ACHN (cell line): ENCODE data around the gene RCBTB1.
"Not testable (repeated sequence)": the region's sequence is repeated elsewhere in the genome, so short reads cannot be mapped to it uniquely, and the experiment has no call there.

ENCODE experiments used
- DNase-seq: peaks from one replicate; pipeline ENCODE4 v3.0.0-alpha.2; 2015
- in situ Hi-C: cut with HindIII; loops from 2 replicates; pipeline ENCODE4 v1.10.0; 2017; ENCODE audit warnings: low sequenced_read_pairs, low pct_ligation_motif_present, low pct_unique_long_range_greater_than_20kb

The RCBTB1 gene

DNA sequence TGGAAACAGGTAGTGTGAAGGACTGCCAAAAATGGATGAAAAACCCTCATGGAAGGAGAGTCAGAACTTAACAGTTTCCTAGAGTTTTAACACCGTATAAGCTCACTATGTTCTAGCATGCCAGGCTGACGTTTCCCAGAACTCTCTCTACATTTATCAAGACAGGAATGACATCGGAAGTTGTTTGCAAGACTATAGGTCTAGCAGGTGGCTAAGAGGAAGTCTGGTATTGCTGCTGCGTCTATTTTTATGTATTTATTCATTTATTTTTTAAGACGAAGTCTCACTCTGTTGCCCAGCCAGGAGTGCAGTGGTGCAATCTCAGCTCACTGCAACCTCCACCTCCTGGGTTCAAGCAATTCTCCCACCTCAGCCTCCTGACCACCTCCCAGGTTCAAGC, 22.4 kb upstream of the RCBTB1 start:
- DNase-seq: no peak
- in situ Hi-C loops: no loop called here

- in situ Hi-C loops: no loop called here
Measured at GRCh38 chr13:49606747-49607648, 21.6 kb upstream of the RCBTB1 start.

DNA sequence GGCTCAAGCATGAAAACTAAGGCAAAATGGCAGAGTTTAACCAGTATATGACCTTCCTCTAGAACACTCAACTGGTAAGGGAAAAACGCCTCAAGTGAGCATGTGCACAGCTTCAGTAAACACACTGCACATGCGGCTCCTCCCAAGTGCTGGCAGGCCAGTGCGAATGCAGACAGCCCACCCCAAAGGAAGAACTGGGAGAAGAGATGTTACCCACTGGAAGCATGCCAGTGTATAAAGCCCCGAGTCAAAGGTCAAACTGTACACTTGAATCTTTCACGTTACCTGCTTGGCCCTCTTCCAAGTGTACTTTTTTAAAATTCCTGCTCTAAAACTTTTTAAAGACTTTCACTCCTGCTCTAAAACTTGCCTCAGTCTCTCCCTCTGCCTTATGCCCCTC, 19.2 kb upstream of the RCBTB1 start:
- in situ Hi-C loops: no loop called here

More at GRCh38 chr13:49606747-49607648, 21.6 kb upstream of the RCBTB1 start:
- peak; percentile 86 for DNase-seq

GRCh38 chr13:49602615-49603014, 17.3 kb upstream of the RCBTB1 start:
- DNase-seq, in situ Hi-C loops: not testable (repeated sequence)

More for the DNA sequence above, 19.2 kb upstream of the RCBTB1 start:
- no peak for DNase-seq

DNA sequence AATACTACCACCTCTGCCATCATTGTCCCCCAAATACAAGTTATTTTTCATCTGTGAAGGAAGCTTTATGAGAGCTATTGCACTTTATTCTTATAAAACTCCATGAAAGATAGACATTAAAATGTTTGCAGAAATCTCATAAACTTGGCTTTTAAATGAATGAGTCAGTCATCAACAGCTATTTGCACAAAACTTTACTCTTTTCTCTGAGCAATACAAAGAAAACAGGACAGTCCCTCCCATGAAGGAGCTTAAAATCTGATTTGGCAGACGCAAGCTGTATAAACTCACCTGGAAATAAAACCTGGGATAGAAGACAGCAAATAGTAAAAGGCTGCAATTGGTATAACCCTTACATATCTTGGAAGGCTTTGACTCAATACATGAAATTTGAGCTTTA, 16.6 kb upstream of the RCBTB1 start:
- DNase-seq: no peak
- in situ Hi-C loops: no loop called here

DNA sequence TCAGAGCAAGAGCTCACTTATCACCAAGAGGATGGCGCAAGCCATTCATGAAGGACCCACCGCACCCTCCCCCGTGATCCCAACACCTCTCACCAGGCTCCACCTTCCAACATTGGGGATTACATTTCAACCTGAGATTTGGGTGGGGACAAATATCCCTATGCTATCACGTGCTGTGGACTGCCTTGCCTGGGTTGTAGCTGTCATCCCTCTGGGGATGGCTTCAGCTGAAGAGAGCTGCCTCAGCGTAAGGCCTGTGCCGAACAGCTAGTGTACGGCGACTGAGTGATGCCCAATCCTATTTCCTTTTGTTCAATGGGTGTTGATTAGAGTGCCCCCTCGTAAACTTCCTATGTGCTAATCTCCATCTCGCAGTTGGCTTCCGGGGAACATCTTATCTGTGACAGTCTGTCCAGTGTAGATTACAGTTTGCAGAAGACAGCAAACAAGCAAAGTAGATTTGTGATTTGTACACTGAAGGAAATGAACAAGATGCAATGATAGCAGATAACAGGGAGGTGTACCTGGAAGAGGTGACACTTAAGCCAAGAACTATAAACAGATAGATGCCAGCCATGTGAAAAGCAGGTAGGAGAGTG, 11.8 kb upstream of the RCBTB1 start:
- no peak for DNase-seq
- in situ Hi-C loops: no loop called here

DNA sequence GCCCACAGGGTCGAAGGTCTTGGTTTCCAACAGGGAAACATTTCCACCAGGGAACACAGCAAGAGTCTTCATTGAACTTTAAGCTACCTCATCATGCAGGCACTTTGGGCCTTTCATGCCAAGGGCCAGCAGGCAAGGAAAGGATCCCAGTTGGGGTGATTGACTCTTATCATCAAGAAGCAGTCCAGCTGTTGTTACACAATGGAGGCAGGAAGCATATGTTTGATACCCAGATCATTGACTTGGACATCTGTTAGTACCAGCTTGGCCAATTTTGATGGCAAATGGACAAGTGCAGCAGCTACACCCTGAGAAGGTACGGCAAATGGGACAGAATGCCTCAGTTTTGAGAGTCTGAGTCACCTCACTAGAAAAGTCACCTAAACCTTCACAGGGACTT, 10.9 kb upstream of the RCBTB1 start:
- in situ Hi-C loops: no loop called here
- no peak for DNase-seq

DNA sequence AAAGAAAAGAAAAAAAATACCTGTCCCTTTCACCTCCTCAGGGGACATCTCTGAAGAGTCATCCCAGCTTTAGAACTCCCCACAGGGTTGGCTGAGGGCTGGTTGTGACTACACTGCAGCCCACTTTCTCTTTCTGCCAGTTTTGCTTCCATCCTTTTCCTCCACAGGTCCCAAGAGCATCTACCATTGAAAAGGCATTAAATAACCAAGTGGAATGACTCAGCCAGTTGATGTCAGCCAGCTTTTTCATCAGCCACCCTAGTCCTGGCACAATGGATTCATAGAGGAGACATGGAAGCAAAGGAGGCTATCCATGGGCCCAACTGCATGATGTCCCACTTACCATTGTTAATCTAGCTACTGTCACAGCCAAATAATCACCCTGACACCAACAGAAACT, 9.2 kb upstream of the RCBTB1 start:
- no peak for DNase-seq

GRCh38 chr13:49593876-49594275, 8.5 kb upstream of the RCBTB1 start:
- DNase-seq, in situ Hi-C loops: not testable (repeated sequence)

More for the DNA sequence above, 9.2 kb upstream of the RCBTB1 start:
- in situ Hi-C loops: no loop called here

DNA sequence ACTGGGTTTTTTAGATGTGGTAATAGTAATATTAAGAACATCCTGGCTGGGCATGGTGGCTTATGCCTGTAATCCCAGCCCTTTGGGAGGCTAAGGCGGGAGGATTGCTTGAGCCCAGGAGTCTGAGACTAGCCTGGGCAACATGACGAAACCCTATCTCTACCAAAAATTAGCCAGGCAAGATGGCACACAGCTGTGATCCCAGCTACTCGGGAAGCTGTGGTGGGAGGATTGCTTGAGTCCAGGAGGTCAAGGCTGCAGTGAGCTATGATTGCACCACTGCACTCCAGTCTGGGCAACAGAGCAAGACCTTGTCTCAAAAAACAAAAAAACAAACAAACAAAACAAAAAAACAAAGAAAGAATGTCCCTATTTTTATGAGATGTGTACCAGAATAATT, 5.4 kb upstream of the RCBTB1 start:
- DNase-seq, in situ Hi-C loops: not testable (repeated sequence)

DNA sequence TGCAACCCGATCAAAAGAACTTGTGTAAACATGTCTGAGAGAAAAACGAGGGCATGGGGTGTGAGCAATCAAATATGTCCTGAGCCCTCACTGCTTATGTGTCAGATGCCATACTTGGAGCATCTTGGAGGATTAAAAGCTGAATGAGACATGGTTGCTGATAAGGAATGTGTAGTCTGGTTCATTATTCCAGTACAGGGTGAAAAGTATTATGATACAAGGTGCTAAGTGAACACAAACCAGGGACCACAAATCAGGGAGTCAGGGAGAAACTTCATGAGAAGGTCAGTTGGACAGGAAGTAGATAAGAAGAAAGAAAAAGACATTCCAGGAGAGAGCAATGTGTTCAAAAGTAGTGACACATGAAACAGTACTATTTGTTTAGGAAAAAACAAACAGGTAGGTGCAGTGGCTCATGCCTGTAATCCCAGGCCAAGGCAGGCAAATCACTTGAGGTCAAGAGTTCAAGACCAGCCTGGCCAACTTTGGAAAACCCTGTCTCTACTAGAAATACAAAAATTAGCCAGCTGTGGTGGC, 2.0 kb upstream of the RCBTB1 start:
- DNase-seq: no peak
- in situ Hi-C loops: no loop called here

DNA sequence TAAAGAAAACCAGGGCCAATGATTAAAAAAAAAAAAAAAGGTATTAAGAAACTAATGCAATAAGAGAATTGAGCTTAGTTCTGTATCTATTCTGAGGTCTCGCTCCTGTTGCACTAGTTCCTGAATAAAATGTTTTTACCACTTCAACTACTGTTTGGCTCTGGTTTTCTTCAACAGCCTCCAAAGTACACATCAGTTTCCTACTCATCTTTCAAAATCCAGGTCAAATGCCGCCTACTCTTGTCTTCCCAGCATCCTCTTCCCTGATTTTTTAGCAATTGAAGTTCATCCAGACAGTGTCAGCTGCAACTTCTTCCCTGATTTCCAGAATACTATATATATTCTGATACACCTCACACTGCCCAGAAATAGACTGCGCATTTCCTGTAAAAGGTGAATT, 1.4 kb upstream of the RCBTB1 start:
- in situ Hi-C loops: no loop called here

GRCh38 chr13:49584771-49585182, 581 bp downstream of the RCBTB1 start:
- in situ Hi-C loops: no loop called here
- DNase-seq: peak; percentile 7

More for the DNA sequence above, 1.4 kb upstream of the RCBTB1 start:
- DNase-seq: no peak

DNA sequence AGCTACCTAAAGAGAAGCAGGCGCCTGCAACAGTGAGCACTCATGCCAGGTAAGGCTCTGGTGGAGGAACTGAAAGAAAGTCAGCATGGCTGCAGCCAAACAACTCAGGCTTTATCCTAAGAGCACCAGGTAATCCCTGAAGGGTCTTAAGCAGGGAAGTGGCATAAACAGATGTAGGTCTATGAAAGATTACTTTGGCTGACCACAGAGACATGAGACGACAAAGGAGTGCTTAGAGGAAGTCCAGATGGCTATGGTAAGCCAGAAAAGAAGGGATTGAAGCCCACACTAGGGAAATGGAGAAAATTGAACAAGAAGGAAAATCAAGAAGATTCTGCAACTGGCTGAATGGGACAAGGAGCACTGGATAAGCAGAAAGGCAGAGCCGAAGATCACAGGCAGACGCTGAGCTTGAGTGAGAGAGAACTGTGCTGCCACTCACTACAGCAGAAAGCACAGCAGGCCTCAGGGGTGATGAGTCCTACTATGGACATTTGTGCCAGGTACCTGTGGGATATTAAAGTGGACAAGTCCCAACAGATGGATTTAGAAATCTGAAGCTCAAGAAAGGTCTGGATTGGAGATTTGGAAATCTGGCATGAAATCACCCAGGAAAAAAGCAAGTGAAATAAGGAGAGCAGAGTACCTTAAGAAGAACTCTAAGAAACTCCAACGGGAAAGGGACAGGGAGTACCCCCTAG, 4.2 kb downstream of the RCBTB1 start:
- in situ Hi-C loops: no loop called here
- DNase-seq: no peak

- in situ Hi-C loops: no loop called here
- no peak for DNase-seq
Measured at GRCh38 chr13:49579501-49579900, 5.9 kb downstream of the RCBTB1 start.

GRCh38 chr13:49571299-49572240, 13.8 kb downstream of the RCBTB1 start:
- in situ Hi-C loops: no loop called here
- no peak for DNase-seq

DNA sequence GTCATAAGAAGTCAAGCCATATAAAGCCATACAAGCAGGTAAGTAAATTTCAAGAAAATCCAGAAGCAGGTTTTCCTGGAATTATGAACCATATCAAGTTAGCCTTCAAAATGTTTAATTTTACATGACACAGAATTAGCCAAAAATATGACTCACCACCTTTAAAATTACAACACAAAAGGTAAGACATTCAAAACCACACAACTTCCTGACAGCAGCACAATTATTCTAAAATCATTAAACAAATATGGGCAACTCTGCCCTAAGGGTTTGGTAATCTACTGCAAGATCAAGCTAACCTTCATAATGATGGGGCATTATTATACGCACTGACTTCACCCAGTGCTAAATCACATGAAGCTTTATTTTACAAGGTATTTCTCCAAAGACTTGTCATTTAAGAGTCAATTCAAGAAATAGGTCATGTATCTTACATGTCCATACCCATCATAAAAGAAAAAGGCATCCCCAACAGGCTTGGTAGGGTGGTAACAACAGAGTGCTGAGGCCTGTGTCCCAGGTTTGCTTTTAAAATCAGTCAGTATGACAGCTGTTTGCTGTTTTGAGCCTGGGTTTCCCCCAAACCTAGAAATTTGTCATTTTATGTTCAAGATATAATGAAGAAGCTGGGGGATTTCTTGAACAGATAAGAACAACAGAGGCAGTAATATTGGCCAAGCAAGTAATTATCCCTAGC, 15.2 kb downstream of the RCBTB1 start:
- in situ Hi-C loops: no loop called here
- no peak for DNase-seq
